HEK293 (cell line): ENCODE data around the gene GAS2L2.

Experiments used
- CTCF ChIP-seq: fragments of 450-650 bp; formaldehyde crosslinking; IDR thresholded peaks from 2 replicates; pipeline ENCODE4 v1.5.1; 2016; ENCODE audit warnings: missing biosample characterization, missing genetic modification characterization
- IKZF3 ChIP-seq: fragments of 450-650 bp; IDR thresholded peaks from 2 replicates; pipeline ENCODE4 v1.5.0; 2018; ENCODE audit warnings: missing biosample characterization, mild to moderate bottlenecking, missing genetic modification characterization, moderate library complexity
- PATZ1 ChIP-seq: fragments of 450-650 bp; formaldehyde crosslinking; IDR thresholded peaks from 2 replicates; pipeline ENCODE4 v1.5.1; 2016; ENCODE audit warnings: missing biosample characterization, missing genetic modification characterization
- REST ChIP-seq: fragments of 450-650 bp; formaldehyde crosslinking; IDR thresholded peaks from 2 replicates; pipeline ENCODE4 v1.5.1; 2016; ENCODE audit warnings: missing biosample characterization, missing genetic modification characterization
- SCRT2 ChIP-seq: fragments of 450-650 bp; formaldehyde crosslinking; IDR thresholded peaks from 2 replicates; pipeline ENCODE4 v1.5.1; 2016; ENCODE audit warnings: missing biosample characterization, missing genetic modification characterization
- SP2 ChIP-seq: fragments of 450-650 bp; formaldehyde crosslinking; IDR thresholded peaks from 2 replicates; pipeline ENCODE4 v1.5.1; 2016; ENCODE audit warnings: missing biosample characterization, missing genetic modification characterization
- ZIC2 ChIP-seq: fragments of 450-650 bp; formaldehyde crosslinking; IDR thresholded peaks from 2 replicates; pipeline ENCODE4 v1.5.1; 2016; ENCODE audit warnings: missing biosample characterization, missing genetic modification characterization
- ZNF133 ChIP-seq: fragments of 450-650 bp; formaldehyde crosslinking; IDR thresholded peaks from 2 replicates; pipeline ENCODE4 v1.5.1; 2016; ENCODE audit warnings: missing biosample characterization, missing genetic modification characterization
- ZNF16 ChIP-seq: fragments of 450-650 bp; formaldehyde crosslinking; IDR thresholded peaks from 2 replicates; pipeline ENCODE4 v1.5.1; 2016; ENCODE audit warnings: low read depth, missing biosample characterization, missing genetic modification characterization
- ZNF174 ChIP-seq: fragments of 450-650 bp; formaldehyde crosslinking; IDR thresholded peaks from 2 replicates; pipeline ENCODE4 v1.5.0; 2017; ENCODE audit warnings: missing biosample characterization, mild to moderate bottlenecking, missing genetic modification characterization
- ZNF660 ChIP-seq: fragments of 450-650 bp; IDR thresholded peaks from 2 replicates; pipeline ENCODE4 v1.5.1; 2018; ENCODE audit warnings: missing biosample characterization, mild to moderate bottlenecking, missing genetic modification characterization

DNA sequence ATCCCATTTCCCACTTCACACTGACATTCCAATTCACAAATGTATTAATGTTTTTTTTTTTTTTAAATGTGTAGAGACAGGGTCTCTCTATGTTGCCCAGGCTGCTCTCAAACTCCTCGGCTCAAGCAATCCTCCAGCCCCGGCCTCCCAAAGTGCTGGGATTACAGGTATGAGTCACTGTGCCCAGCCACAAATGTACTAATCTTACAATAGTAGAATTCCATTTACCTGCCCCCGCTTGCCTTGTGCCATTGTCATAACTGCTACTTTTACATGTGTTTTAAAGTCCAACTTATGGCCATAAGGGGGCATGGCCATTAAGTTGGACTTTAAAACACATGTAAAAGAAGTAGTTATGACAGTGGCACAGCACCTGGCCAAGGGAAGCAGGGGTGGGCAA is 37.8 kb upstream of the GAS2L2 start:
- TF ChIP-seq CTCF, result no peak
- no peak for TF ChIP-seq ZIC2 (tag by site-specific recombination)
- no peak for TF ChIP-seq SP2
- TF ChIP-seq SCRT2 (tag by site-specific recombination), result no peak
- no peak for TF ChIP-seq ZNF174 (tag by site-specific recombination)
- TF ChIP-seq PATZ1 (tag by site-specific recombination), result no peak
- TF ChIP-seq ZNF133 (tag by site-specific recombination), result no peak
- TF ChIP-seq IKZF3 (tag by site-specific recombination), result no peak
- no peak for TF ChIP-seq REST
- no peak for TF ChIP-seq ZNF660 (tag by site-specific recombination)
- TF ChIP-seq ZNF16 (tag by site-specific recombination), result no peak
